SK-N-SH (cell line): ENCODE data around the gene ZMYM3. TPM values are rescaled to one million over a fixed set of nuclear protein-coding genes. Genes with fewer than 3 reads are reported as not detected.

Experiments
- CTCF ChIA-PET: fragments of 300-600, 350-600 bp; formaldehyde crosslinking; extraction: SDS; loops from one replicate; lab custom pipeline; 2021; lab: Yijun Ruan, JAX
- POLR2A ChIA-PET: fragments of 350-600 bp; sonication (Branson Sonifier 250); formaldehyde crosslinking; extraction: SDS; loops from one replicate; lab custom pipeline; 2020; ENCODE audit warnings: antibody characterized with exemption, inconsistent platforms; lab: Yijun Ruan, JAX
- DNase-seq: peaks from one replicate; pipeline ENCODE4 v3.0.0; 2012
- H2AFZ ChIP-seq: fragments of 200-600 bp; sonication (generic); 2 replicates; pipeline ENCODE4 v1.8.1; 2016; ENCODE audit warnings: antibody characterized with exemption, mild to moderate bottlenecking, low read depth
- H3F3A ChIP-seq: fragments of 200-600 bp; sonication (generic); replicated peaks from 2 replicates; pipeline ENCODE3; 2016; ENCODE audit warnings: antibody characterized with exemption, mild to moderate bottlenecking; ENCODE audit not compliant: insufficient read depth
- H3K27ac ChIP-seq, 2 experiments: fragments of 200-500 bp in 1 of 2; fragments of 200-600 bp in 1 of 2; sonication (Bioruptor generic) in 1 of 2; sonication (generic), shearing (Covaris generic) in 1 of 2; 2 replicates each; pipeline versions ENCODE4 v1.5.1 to v1.6.1; 2014 to 2016; ENCODE audit warnings: low read depth in 2 of 2, inconsistent platforms in 1 of 2, low read length in 1 of 2, mild to moderate bottlenecking in 1 of 2, mixed read lengths in 1 of 2
- H3K27me3 ChIP-seq: fragments of 200-600 bp; sonication (generic), shearing (Covaris generic); 2 replicates; pipeline ENCODE4 v1.6.1; 2016; ENCODE audit warnings: mixed run types; ENCODE audit not compliant: insufficient read depth
- H3K36me3 ChIP-seq, 2 experiments: fragments of 200-500 bp in 1 of 2; fragments of 200-600 bp in 1 of 2; sonication (Bioruptor generic) in 1 of 2; sonication (generic) in 1 of 2; replicated peaks in 1 of 2; 2 replicates each; pipeline versions ENCODE3 to v1.5.1; 2014 to 2016; ENCODE audit warnings: low read length in 1 of 2, mild to moderate bottlenecking in 1 of 2; ENCODE audit not compliant: insufficient read depth in 2 of 2, control insufficient read depth in 1 of 2
- H3K4me1 ChIP-seq, 2 experiments: fragments of 200-500 bp in 1 of 2; fragments of 200-600 bp in 1 of 2; sonication (Bioruptor generic) in 1 of 2; sonication (generic), shearing (Covaris generic) in 1 of 2; 2 replicates each; pipeline versions ENCODE4 v1.5.1 to v1.6.1; 2014 to 2016; ENCODE audit warnings: low read depth in 1 of 2, low read length in 1 of 2, mixed run types in 1 of 2; ENCODE audit not compliant: insufficient read depth in 2 of 2, control insufficient read depth in 1 of 2
- H3K4me2 ChIP-seq: fragments of 200-600 bp; sonication (generic), shearing (Covaris generic); 2 replicates; pipeline ENCODE4 v1.6.1; 2017; ENCODE audit warnings: mixed run types
- H3K4me3 ChIP-seq, 2 experiments: fragments of 200-500 bp in 1 of 2; fragments of 200-600 bp in 1 of 2; sonication (Bioruptor generic) in 1 of 2; sonication (generic), shearing (Covaris generic) in 1 of 2; 2 replicates each; pipeline versions ENCODE4 v1.5.1 to v1.8.1; 2014 to 2016; ENCODE audit warnings: low read depth in 2 of 2, inconsistent platforms in 1 of 2, low read length in 1 of 2, mild to moderate bottlenecking in 1 of 2, mixed read lengths in 1 of 2, moderate library complexity in 1 of 2
- H3K79me2 ChIP-seq: fragments of 200-600 bp; sonication (generic); 2 replicates; pipeline ENCODE4 v1.8.1; 2017; ENCODE audit warnings: mild to moderate bottlenecking; ENCODE audit not compliant: insufficient read depth
- H3K9ac ChIP-seq: fragments of 200-600 bp; sonication (generic); 2 replicates; pipeline ENCODE4 v1.6.1; 2017; ENCODE audit warnings: mixed run types
- H3K9me2 ChIP-seq: fragments of 200-600 bp; sonication (generic); 2 replicates; pipeline ENCODE4 v1.6.1; 2017; ENCODE audit warnings: mixed run types
- H3K9me3 ChIP-seq: fragments of 200-600 bp; sonication (generic); 2 replicates; pipeline ENCODE4 v1.6.1; 2017; ENCODE audit warnings: mixed run types, mild to moderate bottlenecking, moderate library complexity
- H4K20me1 ChIP-seq: fragments of 200-600 bp; sonication (generic); 2 replicates; pipeline ENCODE4 v1.6.1; 2017; ENCODE audit warnings: mild to moderate bottlenecking, mixed run types; ENCODE audit not compliant: insufficient read depth
- CHD2 ChIP-seq: fragments of 150-350 bp; IDR thresholded peaks from 2 replicates; pipeline ENCODE4 v1.6.1; 2018; ENCODE audit warnings: low read length; ENCODE audit not compliant: partially characterized antibody
- ELF1 ChIP-seq: IDR thresholded peaks from 2 replicates; pipeline ENCODE4 v1.4.0; 2012
- EP300 ChIP-seq, 2 experiments: IDR thresholded peaks; 2 replicates each; pipeline versions ENCODE4 v1.4.0 to v1.6.1; 2012; ENCODE audit warnings: borderline replicate concordance in 1 of 2, low read depth in 1 of 2, low read length in 1 of 2
- GATA2 ChIP-seq: sonication (generic); formaldehyde crosslinking; IDR thresholded peaks from 2 replicates; pipeline ENCODE4 v1.5.0; 2020; ENCODE audit warnings: mild to moderate bottlenecking, missing genetic modification reagents
- NRF1 ChIP-seq: IDR thresholded peaks from 2 replicates; pipeline ENCODE4 v1.6.1; 2012; ENCODE audit warnings: low read depth, mild to moderate bottlenecking, low read length
- POLR2AphosphoS5 ChIP-seq: IDR thresholded peaks from 2 replicates; pipeline ENCODE4 v1.6.1; 2012; ENCODE audit warnings: low read depth, low read length
- RCOR1 ChIP-seq: fragments of 150-350 bp; IDR thresholded peaks from 2 replicates; pipeline ENCODE4 v1.6.1; 2017; ENCODE audit warnings: antibody characterized with exemption, low read length
- RFX5 ChIP-seq: IDR thresholded peaks from 2 replicates; pipeline ENCODE4 v1.6.1; 2012; ENCODE audit warnings: mild to moderate bottlenecking, improper control_type of control experiment, low read length
- RXRA ChIP-seq: IDR thresholded peaks from 2 replicates; pipeline ENCODE4 v1.4.0; 2012; ENCODE audit warnings: low read depth, mild to moderate bottlenecking, borderline replicate concordance
- SIN3A ChIP-seq: IDR thresholded peaks from 2 replicates; pipeline ENCODE4 v1.6.1; 2012; ENCODE audit warnings: low read depth, mild to moderate bottlenecking, low read length, moderate library complexity, borderline replicate concordance
- SMC3 ChIP-seq: IDR thresholded peaks from 2 replicates; pipeline ENCODE4 v1.6.1; 2012; ENCODE audit warnings: low read depth, low read length, improper control_type of control experiment
- TCF12 ChIP-seq: IDR thresholded peaks from 2 replicates; pipeline ENCODE4 v1.4.0; 2012
- YY1 ChIP-seq: IDR thresholded peaks from 2 replicates; pipeline ENCODE4 v1.4.0; 2012; ENCODE audit warnings: low read depth, mild to moderate bottlenecking
- WGBS: methylation state at CpG from one replicate; pipeline ENCODE4 v1.1.6; 2017; ENCODE audit warnings: low lambda C conversion rate; 5-methylcytosine and 5-hydroxymethylcytosine counted together
- polyA plus RNA-seq, 3 experiments: library from polyadenylated mRNA; depleted of rRNA; stranded (reverse); fragments of >200 nt; gene quantifications; 2 replicates each; pipeline ENCODE4 v1.2.3, GENCODE V29; 2012
- TF ChIP-seq, protein P1 (sequence below): IDR thresholded peaks from 2 replicates; pipeline ENCODE4 v1.4.0; 2012; ENCODE audit warnings: low read depth, borderline replicate concordance
- TF ChIP-seq, protein P2 (sequence below): IDR thresholded peaks from 2 replicates; pipeline ENCODE4 v1.6.1; 2012; ENCODE audit warnings: mild to moderate bottlenecking, low read depth, low read length, moderate library complexity
- TF ChIP-seq, protein P3 (sequence below): IDR thresholded peaks from 2 replicates; pipeline ENCODE4; 2012
- TF ChIP-seq, protein P4 (sequence below): fragments of 200-600 bp; sonication (generic); IDR thresholded peaks from 2 replicates; pipeline ENCODE4 v1.6.1; 2017; ENCODE audit warnings: antibody characterized with exemption, mild to moderate bottlenecking, moderate library complexity

ZMYM3 gene
- polyA plus RNA-seq, 1 of the 3 experiments (the other 2 are of a cell fraction) = 30.4 TPM

DNA sequence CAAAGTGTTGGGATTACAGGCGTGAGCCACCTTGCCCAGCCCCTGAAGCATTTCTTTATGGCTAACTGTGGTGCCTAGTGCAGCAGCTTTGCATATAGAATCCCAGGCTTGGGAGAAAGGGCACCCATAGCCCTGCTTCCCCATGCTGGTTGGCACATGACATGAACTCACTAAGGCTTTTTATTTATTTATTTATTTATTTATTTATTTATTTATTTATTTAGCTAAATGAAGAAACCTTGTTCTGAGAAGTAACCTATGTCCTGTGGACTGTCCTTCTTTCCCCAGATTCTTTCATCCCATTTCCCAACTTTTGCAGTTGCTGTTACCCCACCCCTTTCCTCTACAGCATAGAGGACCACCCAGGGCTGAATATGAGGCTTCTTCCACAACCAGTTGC lies 32.8 kb downstream of the ZMYM3 start (continued):
- TF ChIP-seq, protein P1, sequence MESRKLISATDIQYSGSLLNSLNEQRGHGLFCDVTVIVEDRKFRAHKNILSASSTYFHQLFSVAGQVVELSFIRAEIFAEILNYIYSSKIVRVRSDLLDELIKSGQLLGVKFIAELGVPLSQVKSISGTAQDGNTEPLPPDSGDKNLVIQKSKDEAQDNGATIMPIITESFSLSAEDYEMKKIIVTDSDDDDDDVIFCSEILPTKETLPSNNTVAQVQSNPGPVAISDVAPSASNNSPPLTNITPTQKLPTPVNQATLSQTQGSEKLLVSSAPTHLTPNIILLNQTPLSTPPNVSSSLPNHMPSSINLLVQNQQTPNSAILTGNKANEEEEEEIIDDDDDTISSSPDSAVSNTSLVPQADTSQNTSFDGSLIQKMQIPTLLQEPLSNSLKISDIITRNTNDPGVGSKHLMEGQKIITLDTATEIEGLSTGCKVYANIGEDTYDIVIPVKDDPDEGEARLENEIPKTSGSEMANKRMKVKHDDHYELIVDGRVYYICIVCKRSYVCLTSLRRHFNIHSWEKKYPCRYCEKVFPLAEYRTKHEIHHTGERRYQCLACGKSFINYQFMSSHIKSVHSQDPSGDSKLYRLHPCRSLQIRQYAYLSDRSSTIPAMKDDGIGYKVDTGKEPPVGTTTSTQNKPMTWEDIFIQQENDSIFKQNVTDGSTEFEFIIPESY = no peak
- TF ChIP-seq ELF1 (no peak), SIN3A (no peak), YY1 (no peak), GATA2 (CRISPR knock-in tag) (no peak), CHD2 (no peak), RXRA (no peak), EP300 (IDR thresholded peaks at IDR 0.05; ENCODE audit: borderline replicate concordance in 1 of 2, low read depth in 1 of 2, low read length in 1 of 2) (no peak), POLR2AphosphoS5 (no peak)

DNA sequence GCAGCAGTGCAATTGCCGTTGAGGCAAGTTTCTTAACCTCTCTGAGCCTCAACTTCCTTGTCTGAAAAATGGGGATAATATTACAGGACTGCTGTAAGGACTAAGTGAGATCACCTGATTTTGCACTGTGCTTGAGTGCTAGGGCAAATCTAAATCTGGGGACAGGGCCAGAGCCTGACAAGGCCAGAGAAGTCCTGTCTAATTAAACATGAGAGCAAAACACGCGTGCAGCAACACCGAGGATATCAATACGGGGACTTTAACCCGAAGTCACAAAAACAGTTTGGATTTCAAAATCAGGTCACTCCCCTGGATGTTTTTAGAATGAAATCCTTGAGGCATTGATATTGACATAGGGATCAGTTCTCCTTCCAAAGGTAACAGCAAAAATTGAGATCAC lies 36.6 kb downstream of the ZMYM3 start:
- WGBS = 49% methylated on average over 6 of the region's 6 CpGs
- H2AFZ ChIP-seq = no peak overlapping the region
- POLR2A ChIA-PET = no interaction called here

More for the DNA sequence above, 36.6 kb downstream of the ZMYM3 start:
- no peak overlapping the region for H3K9ac ChIP-seq
- no peak overlapping the region for H3K27ac ChIP-seq
- no peak overlapping the region for H3K4me2 ChIP-seq
- TF ChIP-seq, protein P2, sequence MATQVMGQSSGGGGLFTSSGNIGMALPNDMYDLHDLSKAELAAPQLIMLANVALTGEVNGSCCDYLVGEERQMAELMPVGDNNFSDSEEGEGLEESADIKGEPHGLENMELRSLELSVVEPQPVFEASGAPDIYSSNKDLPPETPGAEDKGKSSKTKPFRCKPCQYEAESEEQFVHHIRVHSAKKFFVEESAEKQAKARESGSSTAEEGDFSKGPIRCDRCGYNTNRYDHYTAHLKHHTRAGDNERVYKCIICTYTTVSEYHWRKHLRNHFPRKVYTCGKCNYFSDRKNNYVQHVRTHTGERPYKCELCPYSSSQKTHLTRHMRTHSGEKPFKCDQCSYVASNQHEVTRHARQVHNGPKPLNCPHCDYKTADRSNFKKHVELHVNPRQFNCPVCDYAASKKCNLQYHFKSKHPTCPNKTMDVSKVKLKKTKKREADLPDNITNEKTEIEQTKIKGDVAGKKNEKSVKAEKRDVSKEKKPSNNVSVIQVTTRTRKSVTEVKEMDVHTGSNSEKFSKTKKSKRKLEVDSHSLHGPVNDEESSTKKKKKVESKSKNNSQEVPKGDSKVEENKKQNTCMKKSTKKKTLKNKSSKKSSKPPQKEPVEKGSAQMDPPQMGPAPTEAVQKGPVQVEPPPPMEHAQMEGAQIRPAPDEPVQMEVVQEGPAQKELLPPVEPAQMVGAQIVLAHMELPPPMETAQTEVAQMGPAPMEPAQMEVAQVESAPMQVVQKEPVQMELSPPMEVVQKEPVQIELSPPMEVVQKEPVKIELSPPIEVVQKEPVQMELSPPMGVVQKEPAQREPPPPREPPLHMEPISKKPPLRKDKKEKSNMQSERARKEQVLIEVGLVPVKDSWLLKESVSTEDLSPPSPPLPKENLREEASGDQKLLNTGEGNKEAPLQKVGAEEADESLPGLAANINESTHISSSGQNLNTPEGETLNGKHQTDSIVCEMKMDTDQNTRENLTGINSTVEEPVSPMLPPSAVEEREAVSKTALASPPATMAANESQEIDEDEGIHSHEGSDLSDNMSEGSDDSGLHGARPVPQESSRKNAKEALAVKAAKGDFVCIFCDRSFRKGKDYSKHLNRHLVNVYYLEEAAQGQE = no peak
- TF ChIP-seq, protein P3, sequence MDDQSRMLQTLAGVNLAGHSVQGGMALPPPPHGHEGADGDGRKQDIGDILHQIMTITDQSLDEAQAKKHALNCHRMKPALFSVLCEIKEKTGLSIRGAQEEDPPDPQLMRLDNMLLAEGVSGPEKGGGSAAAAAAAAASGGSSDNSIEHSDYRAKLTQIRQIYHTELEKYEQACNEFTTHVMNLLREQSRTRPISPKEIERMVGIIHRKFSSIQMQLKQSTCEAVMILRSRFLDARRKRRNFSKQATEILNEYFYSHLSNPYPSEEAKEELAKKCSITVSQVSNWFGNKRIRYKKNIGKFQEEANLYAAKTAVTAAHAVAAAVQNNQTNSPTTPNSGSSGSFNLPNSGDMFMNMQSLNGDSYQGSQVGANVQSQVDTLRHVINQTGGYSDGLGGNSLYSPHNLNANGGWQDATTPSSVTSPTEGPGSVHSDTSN = no peak
- TF ChIP-seq ELF1 = no peak
- TF ChIP-seq RFX5 = no peak
- no peak for TF ChIP-seq CHD2
- no peak for TF ChIP-seq SMC3
- TF ChIP-seq, protein P4, sequence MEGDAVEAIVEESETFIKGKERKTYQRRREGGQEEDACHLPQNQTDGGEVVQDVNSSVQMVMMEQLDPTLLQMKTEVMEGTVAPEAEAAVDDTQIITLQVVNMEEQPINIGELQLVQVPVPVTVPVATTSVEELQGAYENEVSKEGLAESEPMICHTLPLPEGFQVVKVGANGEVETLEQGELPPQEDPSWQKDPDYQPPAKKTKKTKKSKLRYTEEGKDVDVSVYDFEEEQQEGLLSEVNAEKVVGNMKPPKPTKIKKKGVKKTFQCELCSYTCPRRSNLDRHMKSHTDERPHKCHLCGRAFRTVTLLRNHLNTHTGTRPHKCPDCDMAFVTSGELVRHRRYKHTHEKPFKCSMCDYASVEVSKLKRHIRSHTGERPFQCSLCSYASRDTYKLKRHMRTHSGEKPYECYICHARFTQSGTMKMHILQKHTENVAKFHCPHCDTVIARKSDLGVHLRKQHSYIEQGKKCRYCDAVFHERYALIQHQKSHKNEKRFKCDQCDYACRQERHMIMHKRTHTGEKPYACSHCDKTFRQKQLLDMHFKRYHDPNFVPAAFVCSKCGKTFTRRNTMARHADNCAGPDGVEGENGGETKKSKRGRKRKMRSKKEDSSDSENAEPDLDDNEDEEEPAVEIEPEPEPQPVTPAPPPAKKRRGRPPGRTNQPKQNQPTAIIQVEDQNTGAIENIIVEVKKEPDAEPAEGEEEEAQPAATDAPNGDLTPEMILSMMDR = no peak
- no peak for TF ChIP-seq POLR2AphosphoS5
- no peak for TF ChIP-seq TCF12
- no peak for TF ChIP-seq NRF1
- no peak for TF ChIP-seq RCOR1
- no peak for TF ChIP-seq EP300 (IDR thresholded peaks at IDR 0.05; ENCODE audit: borderline replicate concordance in 1 of 2, low read depth in 1 of 2, low read length in 1 of 2)
- H3F3A ChIP-seq = no peaks in the 10 kb centered on the region
- H3K36me3 ChIP-seq = no peaks in the 10 kb centered on the region
- H3K9me3 ChIP-seq = no peaks in the 10 kb centered on the region
- CTCF ChIA-PET = no interaction called here
- DNase-seq = no peak
- no peaks in the 10 kb centered on the region for H3K79me2 ChIP-seq
- no peaks in the 10 kb centered on the region for H3K9me2 ChIP-seq
- H3K4me1 ChIP-seq = no peaks in the 10 kb centered on the region
- H4K20me1 ChIP-seq = no peaks in the 10 kb centered on the region
- peaks cover 60% of the 10 kb centered on the region for H3K27me3 ChIP-seq
- no peak overlapping the region for H3K4me3 ChIP-seq
